HS-5 (cell line): ENCODE measurements around the gene NKD1.
"Not testable (repeated sequence)": the region's sequence is repeated elsewhere in the genome, so short reads cannot be mapped to it uniquely, and the experiment has no call there.

Experiments used
- DNase-seq: peaks from one replicate; pipeline ENCODE4 v3.0.0-alpha.2; 2012; ENCODE audit warnings: low read depth

Gene NKD1

DNA sequence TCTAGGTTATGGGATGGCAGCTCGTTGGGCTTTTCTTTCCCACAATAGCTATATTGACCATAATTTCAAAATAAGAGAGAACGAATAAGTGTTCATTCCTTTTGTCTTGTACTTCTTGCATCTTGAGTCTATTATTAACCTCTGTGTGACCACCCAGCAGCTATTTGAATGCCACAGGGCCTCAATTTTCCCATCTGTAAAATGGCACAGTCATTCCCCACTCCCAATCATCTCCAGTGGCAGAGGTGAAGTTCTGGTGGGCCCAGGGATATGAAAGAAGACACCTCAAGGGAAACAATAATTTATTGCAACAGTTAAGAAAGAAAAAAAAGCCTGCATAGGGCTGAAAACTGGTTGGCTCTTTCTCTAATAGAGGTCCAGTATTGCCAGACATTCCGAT is 28.6 kb upstream of the NKD1 start:
- no peak for DNase-seq

DNA sequence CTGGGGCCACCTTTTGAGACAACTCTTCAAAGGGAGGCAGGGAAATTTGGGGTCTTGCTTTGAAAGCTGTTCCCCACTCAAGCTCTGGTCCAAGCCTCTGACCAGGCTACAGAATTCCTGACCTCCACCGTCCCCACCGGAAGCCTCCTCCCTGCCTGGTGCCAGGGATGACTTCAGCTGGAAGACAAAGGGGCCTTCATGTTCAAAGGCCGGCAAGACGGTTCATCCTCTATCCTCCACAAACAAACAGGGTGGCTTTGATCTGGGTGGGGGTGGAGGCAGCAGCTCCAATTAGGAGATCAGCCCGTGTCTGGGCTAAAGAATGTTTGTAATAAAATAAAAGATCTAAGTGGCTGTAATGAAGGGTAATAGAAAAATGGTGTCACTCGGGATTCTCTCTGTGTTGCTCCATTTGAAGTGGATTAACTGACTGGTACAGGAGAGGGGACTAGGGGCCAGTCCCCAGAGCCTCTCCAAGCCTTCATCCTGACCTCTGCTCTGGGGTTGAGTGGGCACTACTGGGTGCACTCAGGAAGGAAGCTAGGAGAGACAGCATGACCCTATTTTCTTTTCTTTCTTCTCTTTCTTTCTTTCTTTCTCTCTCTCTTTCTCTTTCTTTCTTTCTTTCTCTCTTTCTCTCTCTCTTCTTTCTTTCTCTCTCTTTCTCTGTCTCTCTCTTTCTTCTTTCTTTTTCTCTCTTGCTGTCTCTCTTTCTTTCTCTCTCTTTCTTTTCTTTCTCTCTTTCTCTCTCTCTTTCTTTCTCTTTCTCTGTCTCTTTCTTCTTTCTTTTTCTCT is 27.5 kb upstream of the NKD1 start:
- DNase-seq = no peak

DNA sequence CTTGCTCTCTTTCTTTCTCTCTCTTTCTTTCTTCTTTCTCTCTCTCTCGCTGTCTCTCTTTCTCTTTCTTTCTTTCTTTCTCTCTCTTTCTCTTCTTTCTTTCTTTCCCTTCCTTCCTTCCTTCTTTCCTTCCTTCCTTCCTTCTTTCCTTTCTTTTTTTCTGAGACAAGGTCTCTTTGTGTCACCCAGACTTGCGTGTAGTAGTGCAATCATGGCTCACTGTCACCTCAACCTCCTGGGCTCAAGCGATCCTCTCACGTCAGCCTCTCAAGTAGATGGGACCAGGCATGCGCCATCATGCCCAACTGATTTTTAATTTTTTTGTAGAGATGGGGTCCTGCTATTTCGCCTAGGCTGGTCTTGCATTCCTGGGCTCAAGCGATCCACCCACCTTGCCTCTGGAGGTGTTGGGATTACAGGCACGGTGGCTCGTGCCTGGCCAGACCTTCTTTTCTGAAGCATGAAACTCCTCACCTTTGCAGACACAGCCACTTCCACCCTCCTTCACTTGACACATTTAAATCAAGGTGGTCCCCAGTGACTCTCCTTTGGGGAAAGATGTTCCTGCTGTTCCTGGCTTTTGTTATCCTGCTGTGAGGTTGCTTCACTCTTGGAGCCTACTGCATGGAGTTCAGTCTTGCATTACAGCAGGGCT is 26.8 kb upstream of the NKD1 start:
- no peak for DNase-seq

DNA sequence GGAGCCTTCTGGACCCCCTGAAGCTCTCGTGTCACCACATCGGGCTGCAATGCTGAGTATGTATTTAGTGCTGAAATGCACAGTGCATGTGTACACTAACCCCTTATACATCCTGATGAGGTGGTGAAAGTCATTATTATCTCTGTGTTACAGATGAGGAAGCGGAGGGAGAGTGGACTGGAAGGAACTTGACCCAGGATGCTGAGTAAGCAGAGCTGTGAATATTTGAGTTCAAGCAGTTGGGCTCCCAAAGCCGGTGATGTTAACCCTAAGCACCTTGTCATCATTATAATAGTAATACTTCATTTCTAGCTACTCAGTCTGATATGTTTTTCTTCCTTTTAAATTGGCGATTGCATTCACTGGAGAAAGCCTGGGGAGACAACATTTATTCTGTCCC is 25.9 kb upstream of the NKD1 start:
- DNase-seq = no peak

DNA sequence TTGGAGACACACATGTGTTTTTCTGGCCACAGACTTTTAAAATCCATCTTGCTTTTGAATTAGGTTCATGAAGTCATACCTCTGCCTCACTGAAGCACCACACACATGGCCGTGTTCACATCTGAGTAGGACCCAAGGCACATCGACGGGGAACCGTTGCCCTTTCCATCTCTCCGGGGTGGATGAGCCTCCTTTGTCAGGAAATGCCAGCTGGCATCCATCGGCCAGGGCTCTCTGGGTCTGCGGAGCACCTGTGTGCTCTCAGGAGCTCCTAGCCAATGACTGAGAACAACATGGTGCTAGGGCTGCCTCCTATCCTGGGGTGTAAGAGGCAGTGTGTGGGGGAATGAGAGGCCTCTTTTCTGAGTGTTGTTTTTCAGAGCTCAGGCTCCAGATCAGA is 24.5 kb upstream of the NKD1 start:
- DNase-seq = no peak

DNA sequence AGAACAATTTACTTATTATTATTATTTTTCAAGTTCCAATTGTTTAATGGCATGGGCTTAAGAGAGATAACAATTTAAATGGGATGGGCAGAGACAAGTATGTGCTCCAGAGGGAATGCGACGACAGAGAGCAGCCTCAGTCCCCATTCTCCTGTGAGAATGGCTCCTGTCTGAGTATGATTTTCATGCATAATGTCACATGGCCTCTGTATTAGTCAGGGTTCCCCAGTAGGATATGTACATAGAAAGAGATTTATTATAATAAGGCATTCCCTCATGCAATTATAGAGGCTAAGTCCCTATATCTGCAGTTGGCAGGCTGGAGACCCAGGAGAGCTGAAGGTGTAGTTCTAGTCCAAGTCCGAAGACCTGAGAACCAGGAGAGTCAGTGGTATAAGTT is 22.9 kb upstream of the NKD1 start:
- no peak for DNase-seq

DNA sequence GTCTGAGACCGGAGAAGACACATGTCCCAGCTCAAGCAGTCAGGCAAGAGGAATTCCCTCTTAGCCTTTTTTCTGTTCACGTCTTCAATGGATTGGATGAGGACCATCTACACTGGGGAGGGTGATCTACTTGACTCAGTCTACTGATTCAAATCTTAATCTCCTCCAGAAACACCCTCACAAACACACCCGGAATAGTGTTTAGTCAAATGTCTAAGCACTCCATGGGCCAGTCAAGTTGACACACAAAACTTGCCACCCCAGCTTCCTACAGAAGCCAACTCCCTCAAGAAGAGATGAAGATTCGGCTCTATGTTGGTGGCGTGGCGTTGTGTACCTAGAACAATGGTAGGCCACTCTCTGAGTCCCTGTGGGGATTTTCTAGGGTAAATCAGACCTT is 22.5 kb upstream of the NKD1 start:
- DNase-seq = no peak

DNA sequence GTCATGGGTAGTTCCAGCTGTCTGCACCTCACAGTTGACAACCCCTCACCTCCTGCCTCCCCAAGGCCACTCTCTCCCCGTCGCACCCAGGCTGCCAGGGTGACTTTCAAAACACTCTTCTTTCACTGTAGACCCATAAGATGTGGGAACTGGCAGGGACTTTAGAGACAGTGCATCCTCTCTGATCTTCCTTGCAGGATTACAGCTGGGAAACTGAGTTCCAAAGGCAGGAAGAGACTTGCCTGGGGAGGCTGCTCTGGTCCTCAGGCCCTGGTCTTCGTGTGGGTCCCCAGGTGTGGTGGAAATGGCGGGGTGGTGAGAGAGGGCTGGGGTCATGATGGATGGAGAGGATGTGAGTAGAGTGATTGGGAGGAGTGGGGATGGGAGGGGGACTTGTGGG is 21.9 kb upstream of the NKD1 start:
- no peak for DNase-seq

DNA sequence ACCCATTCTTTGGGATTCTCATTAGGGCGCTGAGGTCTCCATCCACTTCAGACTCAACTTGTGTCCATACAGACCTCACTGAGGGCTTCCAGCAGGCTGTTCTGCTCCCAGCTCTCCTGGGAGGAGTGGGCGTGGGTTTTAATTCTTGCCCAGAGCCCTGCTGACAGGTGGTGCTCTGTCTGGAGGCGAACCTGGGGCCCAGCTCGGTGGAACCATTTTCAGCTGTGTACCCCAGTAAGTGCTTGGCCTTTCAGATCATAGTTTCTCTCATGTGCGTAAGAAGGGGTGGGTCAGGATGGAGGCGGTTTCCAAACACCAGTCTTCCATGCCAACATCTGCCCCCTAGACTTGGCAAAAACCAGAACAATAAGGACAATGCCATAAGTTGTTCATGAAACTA is 21.4 kb upstream of the NKD1 start:
- DNase-seq = no peak

DNA sequence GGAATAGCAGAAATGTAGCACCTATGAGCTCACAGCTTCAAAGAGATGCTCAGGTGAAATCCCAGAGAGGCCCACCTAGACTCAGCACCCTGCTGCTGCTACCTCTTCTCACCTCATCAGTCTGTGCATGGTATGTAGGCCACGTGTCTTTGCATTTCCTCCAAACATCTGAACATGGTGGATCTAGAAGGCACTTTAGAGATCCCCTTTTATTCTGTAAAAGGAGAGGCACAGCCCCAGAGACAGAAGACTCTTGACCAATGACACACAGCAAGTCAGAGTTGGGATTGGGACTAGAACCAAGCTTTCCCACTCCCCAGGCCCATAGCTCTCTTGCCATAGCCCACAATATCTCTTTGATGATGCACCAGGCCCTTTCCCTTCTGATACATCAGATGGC is 19.4 kb upstream of the NKD1 start:
- no peak for DNase-seq

DNA sequence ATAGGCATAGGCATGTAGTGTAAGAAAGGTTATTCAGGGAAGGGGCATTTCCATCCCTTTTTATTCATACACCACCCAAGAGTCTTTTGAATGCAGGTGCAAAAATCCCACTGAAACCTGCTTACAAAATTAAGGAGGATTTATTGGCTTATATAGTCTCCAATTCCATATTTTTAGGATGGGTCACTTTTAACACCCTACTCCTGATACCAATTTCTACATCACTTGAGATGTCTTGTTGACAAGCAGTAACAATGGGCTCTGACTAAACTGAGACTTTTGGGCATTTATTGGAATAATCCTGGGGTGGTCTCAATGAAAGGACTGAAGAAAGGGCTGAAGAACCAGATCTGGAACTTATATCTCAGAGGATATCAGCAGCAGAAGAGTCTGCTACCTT is 18.9 kb upstream of the NKD1 start:
- no peak for DNase-seq

DNA sequence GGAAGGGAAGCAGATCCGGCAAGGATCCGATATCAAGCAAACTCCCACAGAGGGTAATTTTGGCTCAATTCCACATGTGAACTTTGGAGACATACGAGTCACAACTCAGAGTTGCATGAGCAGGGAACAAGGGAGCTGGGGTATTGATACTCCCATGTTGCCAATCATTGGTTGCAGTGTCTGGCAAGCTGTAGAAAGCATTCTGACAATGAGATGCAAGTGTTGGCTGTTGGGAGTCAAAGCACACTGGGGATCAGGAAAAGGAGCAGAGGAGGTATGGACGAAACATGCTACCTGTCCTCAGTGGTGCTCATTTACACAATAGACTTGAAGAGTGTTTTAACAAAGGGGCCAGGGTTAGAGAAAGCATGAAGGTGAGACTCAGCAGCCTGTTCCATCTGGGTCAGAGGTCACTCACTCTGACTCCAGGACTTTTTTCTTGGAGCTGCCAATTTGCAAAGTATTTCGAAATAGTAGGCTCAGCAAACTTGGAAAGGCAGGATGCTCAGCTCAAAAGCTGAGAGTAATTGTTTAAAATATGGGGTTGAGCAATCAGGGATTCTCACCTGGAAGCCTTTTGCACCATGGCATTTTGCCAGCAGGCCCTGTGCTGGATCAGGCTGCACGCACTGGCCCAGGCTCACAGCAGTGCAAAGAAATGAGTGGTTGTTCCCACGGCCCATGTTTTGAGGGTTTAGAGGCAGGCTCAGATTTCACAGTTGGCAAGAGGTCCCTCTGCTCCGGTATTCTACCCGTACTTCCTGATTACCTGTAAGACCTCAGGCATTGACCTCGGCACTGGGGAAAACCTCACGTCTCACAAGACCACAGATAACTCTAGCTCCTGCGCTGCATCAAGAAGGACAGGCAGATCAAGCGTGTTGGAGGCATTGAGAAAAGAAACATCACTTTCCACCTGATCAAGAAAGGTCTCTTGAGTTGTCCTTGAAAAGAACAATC is 17.6 kb upstream of the NKD1 start:
- DNase-seq = no peak

DNA sequence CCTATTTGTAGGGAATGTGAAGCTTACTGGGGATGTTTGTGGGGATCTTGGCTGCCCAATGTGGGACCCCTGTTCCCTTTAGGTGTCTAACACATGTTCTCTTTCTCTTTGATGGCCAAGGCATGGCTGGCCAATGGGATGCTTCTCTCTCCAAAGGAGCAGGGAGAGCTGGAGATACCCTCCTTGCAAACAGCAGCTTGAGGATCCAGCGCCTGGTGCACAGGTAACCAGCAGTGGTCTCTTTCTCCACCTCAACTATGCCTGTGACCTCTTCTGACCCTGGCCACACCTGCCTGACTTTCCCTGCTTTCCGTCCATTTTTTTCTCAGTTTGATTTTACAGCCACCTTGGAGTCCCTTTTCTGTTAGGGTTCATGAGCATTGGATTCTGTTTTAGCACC is 16.8 kb upstream of the NKD1 start:
- DNase-seq = no peak

DNA sequence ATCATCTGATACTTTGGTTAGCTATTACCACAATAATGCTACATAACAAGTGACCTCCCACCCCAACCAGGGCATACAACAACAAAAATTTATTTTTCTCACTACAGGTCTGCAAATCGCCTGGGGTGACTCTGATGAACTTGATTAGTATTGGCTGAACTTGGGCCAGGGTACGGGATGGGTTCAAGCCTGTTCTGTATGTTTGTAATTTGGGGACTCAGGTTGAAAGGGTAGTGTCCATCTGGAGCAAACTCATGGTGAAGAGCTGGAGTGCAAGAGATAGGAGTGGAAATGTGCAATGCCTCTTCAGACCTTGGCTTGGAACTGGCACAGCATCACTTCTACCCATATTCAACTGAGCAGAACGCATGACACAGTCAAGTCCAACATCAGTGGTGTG is 16.3 kb upstream of the NKD1 start:
- DNase-seq = no peak

DNA sequence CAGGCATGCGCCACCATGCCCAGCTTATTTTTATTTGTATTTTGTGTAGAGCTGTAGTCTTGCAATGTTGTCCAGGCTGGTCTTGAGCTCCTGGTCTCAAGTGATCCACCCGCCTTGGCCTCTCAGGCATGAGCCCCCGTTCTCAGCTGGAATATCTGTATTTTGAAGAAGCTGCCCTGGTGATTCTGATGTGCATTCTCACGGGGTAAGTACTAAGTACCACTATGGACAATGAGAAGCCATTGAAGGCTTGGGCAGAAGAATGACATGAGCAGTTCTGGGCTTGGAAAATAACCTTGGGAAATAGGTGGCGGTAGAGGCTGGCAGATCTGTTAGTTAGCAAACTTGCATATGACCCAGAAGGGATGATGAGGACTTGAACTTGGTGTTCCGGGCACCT is 15.6 kb upstream of the NKD1 start:
- no peak for DNase-seq

DNA sequence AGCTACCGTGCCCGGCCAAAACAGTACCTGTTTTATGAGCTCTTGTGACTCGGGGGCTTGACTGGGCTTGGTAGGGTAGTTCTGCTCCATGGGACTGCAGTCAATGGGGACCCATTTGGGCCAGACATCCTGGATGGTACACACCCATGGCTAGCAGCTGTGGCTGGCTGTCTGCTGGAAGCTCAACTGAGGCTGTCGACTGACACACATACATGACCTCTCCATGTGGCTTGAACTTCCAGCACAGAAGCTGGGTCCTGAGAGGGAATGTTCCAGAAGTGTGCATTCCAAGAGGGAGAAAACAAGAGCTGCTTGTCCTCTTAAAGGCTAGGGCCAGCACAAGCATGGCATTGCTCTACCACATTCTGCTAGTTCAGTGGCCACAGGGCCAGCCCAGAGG is 14.9 kb upstream of the NKD1 start:
- no peak for DNase-seq

DNA sequence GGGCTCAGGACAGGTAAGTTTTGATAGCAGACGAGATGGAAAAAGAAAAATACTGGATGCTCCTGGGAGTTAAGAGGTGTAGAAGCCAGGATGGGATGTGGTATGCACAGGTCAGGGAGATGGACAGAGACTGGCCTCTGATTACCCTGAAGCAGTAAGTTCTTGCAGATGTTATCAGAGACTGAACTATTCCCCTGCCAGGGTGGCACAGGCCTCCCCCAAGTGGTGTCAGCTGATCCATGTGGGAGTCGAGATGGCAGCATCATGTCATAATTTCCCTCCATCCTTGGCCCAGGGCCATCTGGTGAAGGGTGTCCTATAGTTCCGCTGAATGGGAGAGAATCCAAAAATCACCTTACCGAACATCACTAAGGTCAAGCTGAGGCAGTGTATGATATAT is 14.1 kb upstream of the NKD1 start:
- no peak for DNase-seq

DNA sequence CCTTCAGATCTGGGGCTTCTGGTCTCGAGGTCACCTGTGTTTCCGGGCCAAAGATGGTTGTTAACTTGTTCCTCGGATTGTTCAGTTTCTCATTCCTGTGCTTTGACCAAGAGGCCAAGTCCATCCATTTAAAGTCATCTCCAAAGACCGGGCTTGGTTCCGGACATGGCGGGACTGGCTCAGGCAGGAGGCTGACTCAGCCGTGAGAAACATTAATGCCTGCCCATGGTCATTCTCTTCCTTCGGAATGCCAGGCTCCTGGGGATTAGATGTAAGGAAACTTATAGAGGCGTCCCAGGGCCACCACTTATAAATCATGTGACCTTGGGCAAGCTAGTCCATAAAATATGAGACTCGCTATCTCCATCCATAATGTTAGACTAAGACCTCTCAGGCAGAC is 13.6 kb upstream of the NKD1 start:
- no peak for DNase-seq

DNA sequence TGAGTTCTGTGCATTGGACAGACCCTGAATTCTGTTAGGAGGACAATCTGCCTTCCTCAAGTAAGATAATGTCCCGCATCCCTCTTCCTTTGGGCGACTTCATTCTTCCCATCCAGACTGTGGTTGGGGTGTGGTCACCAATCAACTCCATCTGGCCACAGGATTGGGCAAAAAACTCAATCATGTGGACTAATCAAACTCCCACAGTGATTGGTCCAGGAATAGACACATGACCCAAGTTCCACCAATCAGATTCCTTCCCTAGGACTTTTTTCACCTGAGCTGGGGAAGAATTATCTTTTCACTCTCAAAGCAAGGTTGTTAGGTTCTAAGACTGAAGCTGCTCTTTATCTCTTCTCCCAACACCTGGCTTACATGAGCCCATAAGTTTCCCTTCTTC is 13.2 kb upstream of the NKD1 start:
- DNase-seq = no peak

DNA sequence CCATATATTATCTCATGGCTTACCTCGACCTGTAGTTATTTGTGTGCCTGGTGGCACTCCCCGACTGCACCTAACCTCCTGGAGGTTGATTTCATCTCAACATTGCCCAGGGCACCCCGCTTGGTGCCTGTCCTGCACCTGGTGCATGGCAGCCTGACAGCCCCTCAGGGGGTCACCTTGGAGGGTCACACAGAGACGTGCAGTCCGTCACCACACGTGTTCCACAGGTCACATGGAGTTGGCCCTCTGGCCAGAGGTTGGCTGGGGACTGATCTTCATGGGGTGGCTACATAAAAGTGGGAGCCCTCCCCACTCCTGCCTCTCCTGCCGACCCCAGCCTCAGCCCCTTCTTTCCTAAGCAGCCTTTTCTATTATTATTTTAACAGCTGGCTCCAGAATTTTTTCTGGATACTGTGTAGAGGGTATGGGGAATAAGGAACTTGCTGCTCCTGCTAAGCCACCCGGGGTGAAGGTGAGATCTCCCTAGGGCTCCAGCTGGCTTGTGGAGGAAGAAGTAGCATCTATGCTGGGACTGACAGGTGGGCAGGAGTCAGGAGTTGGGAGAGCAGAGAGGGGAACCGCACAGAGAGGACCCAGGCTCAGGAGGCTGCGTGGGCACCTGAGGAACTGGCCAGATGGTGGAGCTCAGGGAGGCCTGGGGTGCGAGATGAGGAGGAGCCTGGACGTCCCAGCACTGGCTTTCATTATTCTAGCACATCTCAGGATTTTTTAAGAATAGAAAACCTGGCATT is 12.5 kb upstream of the NKD1 start:
- no peak for DNase-seq

DNA sequence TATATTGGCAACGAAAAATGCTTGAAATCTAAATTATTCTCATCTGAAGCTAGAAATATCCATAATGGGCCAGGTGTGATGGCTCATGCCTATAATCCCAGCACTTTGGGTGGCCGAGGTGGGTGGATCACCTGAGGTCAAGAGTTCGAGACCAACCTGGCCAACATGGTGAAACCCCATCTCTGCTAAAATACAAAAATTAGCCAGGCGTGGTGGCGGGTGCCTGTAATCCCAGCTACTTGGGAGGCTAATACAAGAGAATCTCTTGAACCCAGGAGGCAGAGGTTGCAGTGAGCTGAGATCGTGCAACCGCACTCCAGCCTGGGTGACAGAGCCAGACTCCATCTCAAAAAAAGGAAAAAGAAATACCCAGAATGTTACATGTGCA is 11.9 kb upstream of the NKD1 start:
- not testable (repeated sequence) for DNase-seq
